Activated CD4-positive, alpha-beta T cell treated with anti-CD3 and anti-CD28 coated beads, Interleukin-2, amount 10 ng/mL, durations not matched to agents 7 days and 5 days (primary cell): ENCODE results near the gene PPP1R3E. TPM values are rescaled to one million over a fixed set of nuclear protein-coding genes. Genes with fewer than 3 reads are reported as not detected.
A peak's percentile ranks its signal among the peaks of the same experiment; 100 is the strongest.

ENCODE experiments used
- CTCF ChIA-PET: fragments of 350-600 bp; sonication (Branson Sonifier 250); formaldehyde crosslinking; loops from one replicate; lab custom pipeline; 2021; ENCODE audit warnings: antibody characterized with exemption; lab: Charles Lee
- POLR2A ChIA-PET: fragments of 350-600 bp; sonication (Branson Sonifier 250); formaldehyde crosslinking; loops from one replicate; lab custom pipeline; 2021; ENCODE audit warnings: antibody characterized with exemption; lab: Charles Lee
- DNase-seq: peaks from one replicate; pipeline ENCODE4 v3.0.0-alpha.2; 2020
- H3K27ac Mint-ChIP-seq: one replicate; pipeline ENCODE4 v1.8.0; 2021; ENCODE audit warnings: mild to moderate bottlenecking, moderate library complexity, mixed read lengths
- H3K27me3 Mint-ChIP-seq: one replicate; pipeline ENCODE4 v1.8.0; 2021; ENCODE audit warnings: mixed read lengths
- H3K36me3 Mint-ChIP-seq: one replicate; pipeline ENCODE4 v1.8.0; 2021; ENCODE audit warnings: low read depth, mixed read lengths
- H3K4me1 Mint-ChIP-seq: one replicate; pipeline ENCODE4 v1.8.0; 2021; ENCODE audit warnings: mixed read lengths
- H3K4me3 Mint-ChIP-seq: one replicate; pipeline ENCODE4 v1.8.0; 2021; ENCODE audit warnings: mild to moderate bottlenecking, moderate library complexity, mixed read lengths
- H3K9me3 Mint-ChIP-seq: one replicate; pipeline ENCODE4 v1.8.0; 2021; ENCODE audit warnings: mixed read lengths
- total RNA-seq, 2 experiments: library from RNA; stranded (reverse); gene quantifications; one replicate each; pipeline ENCODE4 v1.2.3, GENCODE V29; 2021

PPP1R3E gene
- total RNA-seq, 2 experiments from 2014 or later = 38.6 to 49.2 TPM

DNA sequence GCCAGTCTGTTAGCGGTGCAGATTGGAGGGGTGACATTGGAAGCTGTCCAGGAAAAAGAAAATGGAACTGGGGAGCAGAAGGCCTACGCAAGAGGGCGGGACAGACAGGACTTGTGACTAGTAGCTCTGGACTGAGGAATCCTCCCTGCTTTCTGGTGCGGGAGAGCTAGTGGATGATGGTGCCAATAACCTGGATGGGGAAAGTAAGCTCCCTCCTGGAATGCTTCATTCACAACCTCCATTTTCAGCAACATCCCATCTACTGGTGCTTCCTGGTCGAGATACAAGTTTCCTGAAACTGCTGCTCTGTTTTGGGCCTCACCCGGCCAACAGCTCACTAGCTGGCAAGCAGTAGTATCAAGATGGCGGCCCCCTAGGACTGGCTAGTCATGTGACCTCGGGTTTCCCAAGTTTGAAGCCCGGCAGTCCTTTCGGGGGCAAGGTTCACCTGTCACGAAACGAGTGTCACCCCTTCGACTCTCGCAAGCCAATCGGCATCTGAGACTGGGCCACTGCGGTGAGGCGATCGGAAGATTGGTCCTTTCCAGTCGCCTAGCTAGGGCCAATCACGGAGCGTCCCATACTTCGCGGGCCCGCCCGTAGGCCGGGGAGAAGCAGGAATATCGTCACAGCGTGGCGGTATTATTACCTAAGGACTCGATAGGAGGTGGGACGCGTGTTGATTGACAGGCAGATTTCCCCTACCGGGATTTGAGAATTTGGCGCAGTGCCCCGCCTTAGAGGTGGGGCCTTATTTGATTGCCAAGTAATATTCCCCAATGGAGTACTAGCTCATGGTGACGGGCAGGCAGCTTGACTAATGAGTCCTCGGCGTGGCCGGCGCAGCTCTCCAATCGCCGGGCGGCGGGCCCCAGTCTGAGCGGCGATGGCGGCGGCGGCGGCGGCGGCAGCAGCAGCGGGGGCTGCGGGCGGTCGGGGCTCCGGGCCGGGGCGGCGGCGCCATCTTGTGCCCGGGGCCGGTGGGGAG is 18.2 kb upstream of the PPP1R3E start, which contains the start of gene PABPN1:
TSS of gene PABPN1 (plus strand) at position 874 of the 988 bp plus-strand sequence. CDS start at position 887, 13 bp downstream.
- H3K36me3 Mint-ChIP-seq = peaks cover 35% of the 10 kb centered on the region
- ChIA-PET CTCF (interaction anchor here (0.5 to 4.5 kb wide), 16 partner anchors 10 to 335 kb away, joined by 3 to 59 read pairs (median 4); partner anchors contain the start of genes BCL2L2, CDH24 and PPP1R3E), POLR2A (interaction anchor here (0.6 to 1.9 kb wide), 10 partner anchors 10 to 500 kb away, joined by 3 to 8 read pairs (median 3); partner anchors contain the start of genes ACIN1, C14orf119 and PPP1R3E)
- peaks cover 4% of the 10 kb centered on the region for H3K9me3 Mint-ChIP-seq
- peak; percentile 99 for DNase-seq
- no peaks in the 10 kb centered on the region for H3K27me3 Mint-ChIP-seq
- H3K4me1 Mint-ChIP-seq = peaks cover 34% of the 10 kb centered on the region
- peak within 1 kb of the TSS; percentile 98 for H3K27ac Mint-ChIP-seq
- H3K4me3 Mint-ChIP-seq = peak within 1 kb of the TSS; percentile 93

DNA sequence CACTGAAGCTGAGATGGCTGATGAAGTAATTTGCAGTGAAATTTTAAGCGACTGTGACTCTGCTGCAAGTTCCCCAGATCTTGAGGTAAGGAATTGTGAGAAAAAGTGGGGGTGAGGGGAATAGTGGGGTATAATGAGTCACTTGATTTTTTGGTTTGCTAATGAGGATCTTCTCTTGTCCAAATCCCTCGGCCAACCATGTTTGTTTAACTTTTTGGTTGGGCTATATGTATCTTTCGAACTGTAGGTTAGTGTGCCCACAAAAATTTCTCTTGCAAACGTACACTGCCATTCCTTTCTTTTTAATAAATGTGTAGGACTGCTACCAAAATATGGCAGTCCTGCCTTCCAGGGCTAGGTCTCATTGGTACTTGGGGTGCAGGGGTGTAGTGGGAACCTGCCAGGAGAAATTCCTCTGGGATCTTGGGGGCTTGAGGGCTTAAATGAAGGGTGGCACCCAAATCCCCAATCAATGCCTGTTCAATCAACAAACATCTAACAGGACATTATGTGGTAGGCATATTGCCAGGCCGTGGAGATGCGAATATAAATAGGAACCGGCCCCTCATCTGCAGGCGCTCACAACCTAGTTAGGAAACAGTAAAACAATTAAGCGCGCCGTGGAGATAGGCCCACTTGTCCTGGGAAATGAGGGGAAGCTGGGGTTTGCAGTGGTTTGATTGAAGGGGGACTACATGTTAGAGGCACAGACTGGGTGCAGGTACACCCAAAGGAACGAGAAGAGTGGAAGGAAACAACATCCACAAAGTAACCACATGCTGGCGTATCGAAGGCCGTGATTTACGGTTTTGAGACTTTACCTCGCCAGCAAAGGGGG is 17.3 kb upstream of the PPP1R3E start:
- ChIA-PET POLR2A (interaction anchor here (0.6 to 1.3 kb wide), 4 partner anchors 9 to 499 kb away, joined by 3 to 8 read pairs (median 3); partner anchors contain the start of gene PPP1R3E), CTCF (interaction anchor here (0.5 to 4.5 kb wide), 11 partner anchors 9 to 334 kb away, joined by 3 to 59 read pairs (median 4); partner anchors contain the start of genes BCL2L2, CDH24 and PPP1R3E)
- peak overlapping the region; percentile 98 for H3K27ac Mint-ChIP-seq
- peaks cover 4% of the 10 kb centered on the region for H3K9me3 Mint-ChIP-seq
- H3K27me3 Mint-ChIP-seq = no peaks in the 10 kb centered on the region
- peaks cover 29% of the 10 kb centered on the region for H3K36me3 Mint-ChIP-seq
- peak overlapping the region; percentile 82 for H3K4me3 Mint-ChIP-seq
- DNase-seq = no peak
- peaks cover 34% of the 10 kb centered on the region for H3K4me1 Mint-ChIP-seq

DNA sequence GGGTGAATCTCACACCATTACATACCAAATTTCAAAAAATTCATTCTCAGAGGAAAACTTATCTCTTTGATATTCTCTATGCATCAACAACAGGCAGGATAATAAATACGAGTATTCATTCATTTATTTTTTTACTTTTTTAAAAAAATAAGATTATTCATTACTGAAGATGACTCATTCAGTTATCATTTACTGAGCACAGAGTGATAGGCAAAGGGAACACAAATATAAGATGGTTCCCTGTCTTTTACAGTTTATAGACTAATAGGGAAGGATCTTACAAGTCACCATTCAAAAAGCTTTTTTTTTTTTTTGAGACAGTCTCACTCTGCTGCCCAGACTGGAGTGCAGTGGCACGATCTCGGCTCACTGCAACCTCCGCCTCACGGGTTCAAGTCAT is 13.6 kb upstream of the PPP1R3E start:
- Mint-ChIP-seq H3K27ac (no peak overlapping the region), H3K9me3 (peaks cover 4% of the 10 kb centered on the region), H3K4me3 (no peak overlapping the region), H3K4me1 (peaks cover 13% of the 10 kb centered on the region), H3K36me3 (peaks cover 8% of the 10 kb centered on the region), H3K27me3 (no peaks in the 10 kb centered on the region)
- ChIA-PET CTCF (interaction anchor here (0.6 to 1.5 kb wide), 2 partner anchors 14 to 232 kb away, joined by 3 to 4 read pairs; partner anchors contain the start of gene PPP1R3E), POLR2A (interaction anchor here (0.7 kb wide), 1 partner anchor 8 kb away, joined by 3 read pairs; no protein-coding TSS in a partner anchor)
- DNase-seq = no peak

DNA sequence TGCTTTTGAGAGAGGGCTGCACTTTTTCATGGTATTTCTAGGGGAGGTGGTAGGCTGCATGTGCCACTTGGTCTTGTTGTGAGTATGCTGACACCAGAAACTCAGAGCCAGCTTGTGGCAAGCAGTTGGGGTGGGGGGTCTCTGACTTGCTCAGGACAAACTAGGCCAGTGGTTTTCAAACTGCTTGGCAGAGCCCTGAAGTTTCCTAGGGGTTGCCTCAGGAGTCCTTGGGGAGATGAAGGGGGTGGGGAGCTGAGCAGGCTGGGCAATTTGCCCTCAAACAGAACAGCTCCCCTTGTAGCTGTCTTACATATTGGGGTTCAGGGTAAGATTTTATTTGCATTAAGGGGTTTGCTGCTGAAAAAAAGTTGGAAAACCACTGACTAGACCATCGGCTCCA is 7.9 kb upstream of the PPP1R3E start:
- Mint-ChIP-seq H3K36me3 (no peaks in the 10 kb centered on the region), H3K9me3 (no peaks in the 10 kb centered on the region), H3K4me3 (no peak overlapping the region), H3K27ac (no peak overlapping the region), H3K27me3 (peaks cover 11% of the 10 kb centered on the region), H3K4me1 (peaks cover 13% of the 10 kb centered on the region)
- POLR2A ChIA-PET = interaction anchor here (0.6 to 0.7 kb wide), 2 partner anchors 10 to 614 kb away, joined by 3 read pairs; no protein-coding TSS in a partner anchor
- no peak for DNase-seq
- CTCF ChIA-PET = interaction anchor here (1.0 to 2.0 kb wide), 4 partner anchors 9 to 12 kb away, joined by 3 to 8 read pairs (median 4); partner anchors contain the start of genes PABPN1 and PPP1R3E

DNA sequence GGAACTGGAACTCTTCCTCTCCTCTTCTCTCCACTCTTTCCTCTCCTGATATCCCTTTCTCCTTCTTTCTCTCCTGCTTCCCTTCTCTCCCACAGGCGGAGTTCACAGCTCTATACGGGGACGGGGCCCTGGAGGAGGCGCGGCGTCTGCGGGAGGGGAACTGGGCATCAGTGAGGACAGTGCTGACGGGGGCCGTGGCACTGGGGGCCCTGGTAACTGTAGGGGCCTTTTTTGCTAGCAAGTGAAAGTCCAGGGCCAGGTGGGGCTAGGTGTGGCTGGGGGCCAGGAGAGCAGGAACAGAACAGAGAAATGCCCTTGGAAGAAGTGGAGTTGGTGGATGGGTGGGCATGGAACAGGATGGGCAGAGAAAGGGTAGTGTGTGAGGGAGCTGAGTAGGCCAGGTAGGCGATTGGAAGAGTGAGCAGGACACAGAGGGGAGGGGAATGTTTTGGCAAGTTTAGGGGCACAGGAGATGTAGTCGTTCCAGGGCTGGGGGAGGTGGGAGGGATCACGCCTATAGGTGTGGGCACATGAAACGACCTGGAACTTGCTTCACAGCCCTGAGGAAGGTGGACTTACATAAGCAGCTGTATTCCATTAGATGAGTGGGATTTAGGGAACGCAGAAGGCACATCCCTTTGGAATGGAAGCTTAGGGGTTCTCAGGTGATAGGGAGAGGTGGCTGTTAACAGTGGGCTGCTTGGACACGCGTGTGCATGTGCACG is 6.2 kb upstream of the PPP1R3E start:
- Mint-ChIP-seq H3K4me3 (no peak overlapping the region), H3K27me3 (peaks cover 17% of the 10 kb centered on the region), H3K9me3 (no peaks in the 10 kb centered on the region), H3K4me1 (peaks cover 13% of the 10 kb centered on the region), H3K36me3 (no peaks in the 10 kb centered on the region), H3K27ac (peak overlapping the region; percentile 38)
- DNase-seq = no peak
- POLR2A ChIA-PET = interaction anchor here (0.6 kb wide), 1 partner anchor 8 kb away, joined by 3 read pairs; no protein-coding TSS in a partner anchor
- CTCF ChIA-PET = interaction anchor here (1.1 kb wide), 1 partner anchor 12 kb away, joined by 6 read pairs; no protein-coding TSS in a partner anchor

DNA sequence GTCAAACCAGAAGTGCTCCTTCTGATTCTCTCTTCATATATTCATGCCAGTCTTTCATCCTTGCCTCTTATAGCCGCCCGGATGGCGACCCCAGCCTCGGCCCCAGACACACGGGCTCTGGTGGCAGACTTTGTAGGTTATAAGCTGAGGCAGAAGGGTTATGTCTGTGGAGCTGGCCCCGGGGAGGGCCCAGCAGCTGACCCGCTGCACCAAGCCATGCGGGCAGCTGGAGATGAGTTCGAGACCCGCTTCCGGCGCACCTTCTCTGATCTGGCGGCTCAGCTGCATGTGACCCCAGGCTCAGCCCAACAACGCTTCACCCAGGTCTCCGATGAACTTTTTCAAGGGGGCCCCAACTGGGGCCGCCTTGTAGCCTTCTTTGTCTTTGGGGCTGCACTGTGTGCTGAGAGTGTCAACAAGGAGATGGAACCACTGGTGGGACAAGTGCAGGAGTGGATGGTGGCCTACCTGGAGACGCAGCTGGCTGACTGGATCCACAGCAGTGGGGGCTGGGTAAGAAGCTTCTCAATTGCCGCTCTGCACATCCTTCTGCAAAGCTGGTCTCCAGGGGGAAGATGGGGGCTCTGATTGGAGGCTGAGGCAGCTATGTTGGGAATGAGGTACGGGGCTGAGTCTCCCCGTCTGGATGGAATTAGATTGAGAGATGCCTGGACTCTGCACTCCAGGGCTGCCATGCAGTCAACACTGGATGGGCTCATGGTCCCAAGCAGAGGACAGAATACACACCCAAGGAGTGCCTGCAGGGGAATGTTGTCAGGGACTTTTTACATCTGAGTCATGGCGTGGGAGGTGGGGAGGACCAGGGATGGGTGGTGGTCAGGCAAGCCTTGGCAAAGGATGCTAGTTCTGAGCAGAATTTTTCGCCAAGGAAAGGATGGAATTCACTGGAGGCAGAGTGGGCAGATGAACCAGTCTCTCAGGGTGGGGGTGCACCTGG is 5.3 kb upstream of the PPP1R3E start:
- DNase-seq = no peak
- H3K36me3 Mint-ChIP-seq = no peaks in the 10 kb centered on the region
- H3K4me1 Mint-ChIP-seq = peaks cover 20% of the 10 kb centered on the region
- POLR2A ChIA-PET = interaction anchor here (0.6 to 1.4 kb wide), 3 partner anchors 8 to 14 kb away, joined by 3 to 5 read pairs (median 5); partner anchors contain the start of gene PABPN1
- no peaks in the 10 kb centered on the region for H3K9me3 Mint-ChIP-seq
- H3K4me3 Mint-ChIP-seq = no peak overlapping the region
- peaks cover 18% of the 10 kb centered on the region for H3K27me3 Mint-ChIP-seq
- no peak overlapping the region for H3K27ac Mint-ChIP-seq
- CTCF ChIA-PET = interaction anchor here (0.7 to 1.3 kb wide), 5 partner anchors 10 to 105 kb away, joined by 3 to 6 read pairs (median 3); partner anchors contain the start of gene PABPN1

DNA sequence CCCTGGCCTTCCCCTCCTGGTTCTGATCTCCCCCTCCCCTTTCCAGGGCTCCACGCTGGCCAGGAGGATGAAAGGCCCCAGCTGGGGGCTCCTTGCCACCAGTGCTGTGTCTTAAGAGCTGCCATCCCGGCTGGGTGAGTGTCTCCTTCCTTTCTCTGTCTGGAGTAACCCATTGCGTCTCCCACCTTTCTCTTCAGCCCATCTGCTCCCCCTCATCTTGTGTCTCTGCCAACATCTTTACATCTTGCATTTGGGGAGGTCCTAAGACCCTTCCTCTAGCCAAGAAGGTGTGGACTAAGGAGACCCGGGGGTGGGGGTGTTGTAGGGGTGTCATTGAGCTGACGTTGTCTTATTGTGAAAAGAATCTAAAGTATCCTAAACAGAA is 4.5 kb upstream of the PPP1R3E start:
- Mint-ChIP-seq H3K4me3 (peak overlapping the region; percentile 40), H3K9me3 (no peaks in the 10 kb centered on the region), H3K27me3 (peaks cover 18% of the 10 kb centered on the region), H3K36me3 (no peaks in the 10 kb centered on the region), H3K27ac (no peak overlapping the region), H3K4me1 (peaks cover 24% of the 10 kb centered on the region)
- POLR2A ChIA-PET = interaction anchor here (1.0 to 1.4 kb wide), 2 partner anchors 14 to 15 kb away, joined by 5 read pairs; partner anchors contain the start of gene PABPN1
- no peak for DNase-seq
- CTCF ChIA-PET = interaction anchor here (1.0 to 2.1 kb wide), 4 partner anchors 11 to 27 kb away, joined by 3 to 5 read pairs (median 4); partner anchors contain the start of genes HOMEZ and PABPN1

DNA sequence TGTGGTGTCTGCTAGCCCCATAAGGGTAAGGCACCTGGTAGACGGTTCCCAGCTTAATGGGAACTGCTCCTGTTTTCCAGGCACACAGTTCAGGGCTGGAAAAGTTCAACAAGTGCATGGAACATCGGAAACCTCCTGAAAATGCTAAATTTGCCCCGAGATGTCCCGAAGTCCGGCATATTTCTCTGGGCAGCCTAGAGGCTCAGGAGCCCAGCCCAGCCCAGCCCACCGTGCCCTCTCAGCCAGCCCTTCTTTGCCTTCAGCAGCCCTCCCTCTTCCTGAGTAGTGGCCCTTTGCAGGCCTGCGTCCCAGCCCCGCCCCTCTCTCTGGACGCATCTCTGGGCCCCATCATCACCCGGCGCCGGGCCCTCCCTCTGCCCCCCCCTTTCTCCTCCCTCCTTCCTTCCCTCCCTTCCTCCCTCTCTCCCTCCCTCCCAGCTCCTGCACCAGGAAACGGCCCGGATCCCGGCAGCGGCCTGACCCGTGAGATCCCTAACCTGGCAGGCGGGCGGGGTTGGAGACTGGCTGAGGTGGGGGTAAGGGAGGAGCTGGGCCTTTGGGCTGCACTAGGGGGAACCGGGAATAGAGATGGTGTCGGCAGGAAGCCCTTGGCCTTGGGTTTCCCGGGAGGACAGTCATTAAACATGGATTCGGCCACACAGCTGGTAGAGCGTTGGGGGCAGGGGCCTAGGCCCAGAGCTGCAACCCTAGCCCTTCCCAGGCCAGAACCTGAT is 3.9 kb upstream of the PPP1R3E start, which contains the start of gene BCL2L2:
TSS of gene BCL2L2 (plus strand) at position 422 of the 734 bp plus-strand sequence. CDS start 935 bp downstream, outside the sequence.
- Mint-ChIP-seq H3K4me1 (peaks cover 24% of the 10 kb centered on the region), H3K36me3 (no peaks in the 10 kb centered on the region), H3K9me3 (no peaks in the 10 kb centered on the region), H3K27me3 (peaks cover 18% of the 10 kb centered on the region), H3K4me3 (peak within 1 kb of the TSS; percentile 40), H3K27ac (peak within 1 kb of the TSS; percentile 60)
- peak; percentile 16 for DNase-seq
- CTCF ChIA-PET = interaction anchor here (1.0 to 6.6 kb wide), 4 partner anchors 12 to 26 kb away, joined by 3 to 59 read pairs (median 4); partner anchors contain the start of genes HOMEZ and PABPN1
- POLR2A ChIA-PET = interaction anchor here (0.7 to 1.4 kb wide), 2 partner anchors 14 to 15 kb away, joined by 3 to 5 read pairs; partner anchors contain the start of gene PABPN1

DNA sequence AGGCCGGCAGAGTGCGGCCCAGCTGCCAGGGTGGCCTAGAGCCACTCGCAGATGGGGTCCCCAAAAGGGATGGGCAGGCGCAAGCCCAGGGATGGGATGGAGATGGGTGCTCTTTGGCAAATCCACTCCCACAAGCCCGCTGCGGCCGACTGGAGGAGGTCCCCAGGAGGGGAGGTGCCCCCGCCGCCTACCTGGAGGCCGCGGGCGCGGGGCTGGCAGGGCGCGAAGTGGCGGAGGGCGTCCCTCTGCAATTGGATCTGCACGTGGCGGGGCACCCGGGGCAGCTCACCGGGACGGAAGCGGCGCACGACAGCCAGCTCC is 730 bp downstream of the PPP1R3E start:
- Mint-ChIP-seq H3K27ac (peak overlapping the region; percentile 98), H3K9me3 (no peaks in the 10 kb centered on the region), H3K4me3 (peak overlapping the region; percentile 94), H3K36me3 (peaks cover 14% of the 10 kb centered on the region), H3K4me1 (peaks cover 31% of the 10 kb centered on the region), H3K27me3 (peaks cover 11% of the 10 kb centered on the region)
- DNase-seq = no peak
- POLR2A ChIA-PET = interaction anchor here (0.6 to 0.8 kb wide), 3 partner anchors 15 to 1001 kb away, joined by 3 to 4 read pairs (median 3); no protein-coding TSS in a partner anchor
- CTCF ChIA-PET = interaction anchor here (0.5 to 6.6 kb wide), 8 partner anchors 9 to 869 kb away, joined by 3 to 59 read pairs (median 4); partner anchors contain the start of genes HOMEZ and PABPN1
